Suppressor macrophage (primary cell): Measurements from ENCODE around the gene YTHDC1.
"Not testable (repeated sequence)": the region's sequence is repeated elsewhere in the genome, so short reads cannot be mapped to it uniquely, and the experiment has no call there.

ENCODE experiments used
- DNase-seq, 4 experiments: peaks; one replicate each; pipeline ENCODE4 v3.0.0-alpha.2; 2020 to 2022
- total RNA-seq, 17 experiments: gene quantifications; one replicate each; lab custom pipeline; 2026; ENCODE audit warnings: mixed read lengths in 6 of 17, inconsistent platforms in 3 of 17; lab: John Stamatoyannopoulos, UW

YTHDC1 gene
- total RNA-seq, result 31.9 to 67.1 (median 54.0) reads per million in 17 experiments

GRCh38 chr4:68349649-68350360 lies at the start of gene YTHDC1:
YTHDC1 (minus strand) TSS chr4:68350090; CDS start chr4:68349753, 337 bp downstream.
- peak; percentile 96 to 98 (median 96) for DNase-seq

DNA sequence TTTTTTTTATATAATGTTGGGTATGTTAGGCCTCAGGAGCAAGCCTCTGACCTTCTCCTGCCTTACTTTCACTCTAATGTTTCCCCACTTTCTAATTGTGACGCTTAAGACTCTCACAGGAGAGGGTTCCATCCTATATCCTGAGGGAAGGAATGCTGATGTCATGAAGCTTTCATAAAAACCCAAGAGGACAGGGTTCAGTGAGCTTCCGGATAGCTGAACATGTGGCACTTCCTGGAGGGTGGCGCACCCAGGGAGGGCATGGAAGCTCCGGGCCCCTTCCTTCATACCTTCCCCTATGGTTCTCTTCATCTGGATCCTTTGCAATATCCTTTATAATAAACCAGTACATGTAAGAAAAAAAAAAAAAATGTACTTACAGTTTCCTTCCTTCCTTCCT lies 49.4 kb upstream of the YTHDC1 start:
- no peak for DNase-seq

DNA sequence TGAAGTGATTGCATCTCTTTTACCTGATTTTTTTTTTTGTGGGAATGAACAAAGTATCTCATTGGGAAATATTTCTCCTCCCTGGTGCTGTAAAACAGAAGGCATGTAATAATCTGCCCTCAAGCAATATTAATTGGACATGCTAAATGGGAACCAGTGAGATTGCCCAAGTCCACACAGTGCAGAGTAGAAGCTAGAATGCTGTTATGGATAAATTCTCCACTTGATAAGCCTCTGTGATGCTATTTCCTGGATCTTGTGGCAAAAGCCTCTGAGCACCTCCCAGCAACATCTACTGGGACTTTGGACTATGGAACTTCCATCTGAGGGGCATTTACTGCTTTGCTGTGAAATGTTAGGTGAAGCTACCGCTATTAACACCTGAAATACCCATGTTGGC lies 46.9 kb upstream of the YTHDC1 start:
- DNase-seq, result no peak

GRCh38 chr4:68391436-68391835 lies 41.5 kb upstream of the YTHDC1 start:
- DNase-seq, result no peak

DNA sequence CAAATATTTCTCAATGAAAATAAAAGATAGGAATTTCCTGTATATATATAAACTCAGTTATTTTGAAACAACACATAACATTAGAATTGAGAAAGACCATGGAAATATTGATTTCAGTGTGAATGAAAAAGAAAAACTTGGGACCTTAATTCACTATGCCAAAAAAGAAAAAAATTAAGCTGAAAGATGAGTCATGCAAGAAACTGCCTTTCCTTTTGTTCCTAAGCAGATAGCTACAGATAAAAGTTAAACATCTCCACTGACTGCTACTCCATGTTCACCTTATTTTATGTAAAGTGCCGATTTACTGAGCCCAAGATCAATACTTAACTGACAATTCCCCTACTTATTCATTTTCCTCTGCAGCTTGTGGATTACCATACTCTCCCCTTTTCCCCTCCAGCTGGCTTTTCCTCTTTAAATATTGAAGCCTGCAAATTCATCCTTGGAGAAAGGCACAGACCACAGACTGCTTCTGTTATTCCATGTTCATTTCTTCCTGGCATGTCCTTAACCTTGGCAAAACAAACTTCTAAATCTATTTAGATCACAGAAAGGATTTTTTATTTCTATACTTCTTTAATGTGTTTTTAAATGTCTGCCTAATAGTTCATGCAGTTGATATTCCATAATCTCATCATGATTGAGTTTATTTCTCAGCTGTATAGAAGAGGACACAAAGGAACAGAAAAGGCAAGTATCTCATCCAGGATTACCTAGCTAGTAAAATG lies 40.5 kb upstream of the YTHDC1 start:
- DNase-seq, result no peak

GRCh38 chr4:68389386-68389913 lies 39.6 kb upstream of the YTHDC1 start:
- not testable (repeated sequence) for DNase-seq

- no peak for DNase-seq
Measured at GRCh38 chr4:68388347-68388865, 38.5 kb upstream of the YTHDC1 start.

DNA sequence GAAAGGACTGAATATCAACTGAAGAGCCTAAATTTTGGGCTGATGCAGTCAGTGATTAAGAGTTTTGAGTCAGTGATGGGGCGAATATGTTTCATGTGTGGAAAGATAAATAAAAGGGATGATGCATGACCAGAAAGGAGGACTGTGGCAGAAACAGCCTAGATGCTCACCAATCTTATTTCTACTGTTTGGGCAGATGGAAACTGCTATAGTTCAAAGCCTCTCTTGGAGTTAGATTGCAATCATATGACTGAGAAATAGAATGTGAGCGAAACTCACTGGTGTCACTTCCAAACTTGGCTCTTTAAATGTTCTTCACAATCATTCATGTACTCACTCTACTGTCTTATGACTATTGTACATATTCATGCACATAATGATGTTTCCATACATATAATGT lies 35.4 kb upstream of the YTHDC1 start:
- no peak for DNase-seq

DNA sequence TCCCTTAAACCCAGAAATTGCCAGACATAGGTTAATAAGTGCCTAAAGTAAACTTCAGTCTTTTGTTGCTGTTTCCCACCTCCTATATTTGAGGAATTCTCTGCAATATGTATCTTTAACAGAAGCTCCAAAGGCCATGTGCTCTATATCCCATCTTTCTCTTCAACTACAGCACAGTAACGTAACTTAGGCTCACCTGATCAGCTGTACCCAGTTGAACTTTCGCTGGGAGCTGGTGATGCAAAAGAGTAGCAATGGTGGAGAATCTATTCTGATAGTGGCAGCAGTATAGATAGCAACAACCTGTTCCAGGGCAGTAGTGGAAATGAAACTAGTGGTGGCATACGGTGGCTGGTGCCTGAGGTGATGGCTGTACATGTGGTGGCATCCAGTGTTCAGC lies 33.2 kb upstream of the YTHDC1 start:
- no peak for DNase-seq

GRCh38 chr4:68378226-68378625 lies 28.3 kb upstream of the YTHDC1 start:
- DNase-seq, result no peak

- peak; percentile 51 to 69 (median 66) for DNase-seq
Measured at GRCh38 chr4:68375667-68376559, 26.0 kb upstream of the YTHDC1 start.

GRCh38 chr4:68373513-68373912 lies 23.6 kb upstream of the YTHDC1 start:
- DNase-seq, result peak; percentile 24 to 69 (median 56)

GRCh38 chr4:68372588-68372987 lies 22.7 kb upstream of the YTHDC1 start:
- no peak for DNase-seq

- DNase-seq, result no peak
Measured at GRCh38 chr4:68369142-68369805, 19.4 kb upstream of the YTHDC1 start.

DNA sequence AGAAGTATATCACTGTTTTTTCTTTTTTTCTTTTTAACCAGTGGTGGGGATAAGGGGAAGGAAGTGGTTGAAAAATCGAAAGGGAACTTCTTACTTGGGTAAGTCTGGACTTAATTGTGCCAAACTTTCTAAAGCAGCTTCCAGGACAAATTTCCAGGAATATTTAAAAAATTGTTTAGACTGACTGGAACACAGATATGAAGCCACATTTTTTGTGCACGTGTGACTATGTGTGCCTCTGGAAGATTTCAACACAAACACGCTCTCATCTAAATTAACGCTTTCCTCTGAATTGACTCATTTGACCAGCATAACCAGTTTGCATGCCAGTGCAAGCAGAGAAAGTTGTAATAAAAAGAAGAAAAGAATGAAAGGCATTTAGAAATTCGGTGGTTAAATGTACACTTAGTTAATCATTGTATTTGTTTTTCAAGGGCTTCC lies 18.8 kb upstream of the YTHDC1 start:
- DNase-seq, result peak in 2 of 4 experiments; percentile 34 to 47

- no peak for DNase-seq
Measured at GRCh38 chr4:68367835-68368234, 17.9 kb upstream of the YTHDC1 start.

- no peak for DNase-seq
Measured at GRCh38 chr4:68366600-68366999, 16.7 kb upstream of the YTHDC1 start.

DNA sequence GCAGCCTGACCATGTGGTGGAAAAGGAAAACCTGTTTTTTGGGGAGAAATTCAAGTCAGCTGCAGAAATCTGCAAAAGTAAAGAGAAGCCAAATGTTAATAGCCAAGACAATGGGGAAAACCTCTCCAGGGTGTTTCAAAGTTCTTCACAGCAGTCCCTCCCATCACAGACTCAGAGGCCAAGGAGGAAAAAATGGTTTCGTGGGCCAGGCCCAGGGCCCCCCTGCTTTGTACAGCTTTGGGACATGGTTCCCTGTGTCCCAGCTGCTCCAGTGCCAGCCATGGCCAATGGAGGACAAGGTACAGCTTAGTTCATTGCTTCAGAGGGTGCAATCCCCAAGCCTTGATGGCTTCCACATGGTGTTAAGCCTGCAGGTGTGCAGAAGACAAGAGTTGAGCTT lies 15.2 kb upstream of the YTHDC1 start:
- DNase-seq, result no peak

DNA sequence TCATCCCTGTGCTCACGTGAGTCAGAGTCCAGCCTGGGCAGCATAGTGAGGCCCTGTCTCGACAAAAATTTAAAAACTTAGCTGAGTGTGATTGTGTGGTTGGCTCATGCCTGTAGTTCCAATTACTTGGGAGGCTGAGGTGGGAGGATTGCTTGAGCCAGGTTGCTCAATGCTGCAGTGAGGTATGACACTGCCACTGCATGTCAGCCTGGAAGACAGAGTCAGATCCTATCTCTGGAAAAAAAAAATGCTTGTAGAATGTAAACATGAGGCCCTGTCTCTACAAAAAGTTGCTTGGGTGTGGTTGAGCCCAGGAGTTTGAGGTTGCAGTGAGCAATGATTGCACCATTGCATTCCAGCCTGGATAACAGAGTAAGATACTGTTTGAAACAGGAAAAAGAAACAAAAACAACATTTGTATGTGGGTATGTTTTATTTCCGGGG lies 11.3 kb upstream of the YTHDC1 start:
- no peak for DNase-seq

DNA sequence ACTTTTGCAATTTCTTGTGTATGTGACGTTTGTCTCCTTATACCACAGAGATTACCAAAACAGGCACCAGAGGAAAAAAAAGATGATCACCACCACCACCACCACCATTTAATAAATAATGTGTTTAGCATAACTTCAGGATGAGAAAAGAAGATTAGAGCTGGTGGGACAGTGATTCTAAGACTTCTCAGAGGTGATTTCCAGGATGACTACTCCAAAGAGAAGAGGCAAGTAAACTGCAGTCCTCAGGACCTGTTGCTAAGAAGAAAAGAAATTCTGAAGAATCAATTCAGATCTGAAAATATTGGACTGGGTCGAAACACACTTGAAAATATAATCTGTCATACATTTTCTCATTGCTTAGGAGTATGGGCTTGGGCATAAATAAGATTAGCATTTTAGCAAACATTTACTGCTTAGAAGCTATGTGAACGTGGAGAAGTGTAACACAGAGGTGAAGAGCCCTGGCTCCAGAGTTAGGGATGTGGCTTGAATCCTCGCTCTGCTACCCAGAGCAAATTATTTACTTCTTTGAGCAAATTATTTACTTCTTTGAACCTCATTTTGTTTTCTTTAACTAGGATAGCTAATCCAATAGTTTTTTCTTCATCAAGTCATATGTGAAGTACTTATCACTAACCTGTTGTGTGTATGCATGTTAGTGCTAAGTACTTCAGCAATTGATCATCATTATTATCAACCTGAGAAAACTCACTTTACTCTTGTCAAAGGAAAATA lies 10.5 kb upstream of the YTHDC1 start:
- DNase-seq, result no peak

- no peak for DNase-seq
Measured at GRCh38 chr4:68359508-68359907, 9.6 kb upstream of the YTHDC1 start.
